HG03108 (cell line): Measurements from ENCODE around the gene EMP2.
"Not testable (repeated sequence)": the region's sequence is repeated elsewhere in the genome, so short reads cannot be mapped to it uniquely, and the experiment has no call there.

Source experiments
- ATAC-seq: cut with Tn5 transposase; IDR thresholded peaks from one replicate; pipeline ENCODE4 v1.9.1; 2021; ENCODE audit warnings: moderate library complexity; ENCODE audit not compliant: unreplicated experiment

Gene EMP2

GRCh38 chr16:10552998-10553491 lies 27.4 kb downstream of the EMP2 start:
- ATAC-seq: peak; percentile 84

GRCh38 chr16:10552281-10552680 lies 28.1 kb downstream of the EMP2 start:
- no peak for ATAC-seq

GRCh38 chr16:10551881-10552280 lies 28.5 kb downstream of the EMP2 start:
- no peak for ATAC-seq

GRCh38 chr16:10548404-10548803 lies 32.0 kb downstream of the EMP2 start:
- no peak for ATAC-seq

GRCh38 chr16:10547708-10548107 lies 32.7 kb downstream of the EMP2 start:
- no peak for ATAC-seq

GRCh38 chr16:10543231-10543977 lies 37.0 kb downstream of the EMP2 start:
- ATAC-seq: no peak

- no peak for ATAC-seq
Observed at GRCh38 chr16:10541366-10541765, 39.0 kb downstream of the EMP2 start.

- ATAC-seq: no peak
Observed at GRCh38 chr16:10539793-10540192, 40.6 kb downstream of the EMP2 start.

GRCh38 chr16:10539236-10539635 lies 41.2 kb downstream of the EMP2 start:
- no peak for ATAC-seq

- ATAC-seq: no peak
Observed at GRCh38 chr16:10538583-10538982, 41.8 kb downstream of the EMP2 start.

GRCh38 chr16:10537946-10538345 lies 42.5 kb downstream of the EMP2 start:
- ATAC-seq: no peak

GRCh38 chr16:10536814-10537389 lies 43.5 kb downstream of the EMP2 start:
- no peak for ATAC-seq

- ATAC-seq: not testable (repeated sequence)
Observed at GRCh38 chr16:10536328-10536727, 44.1 kb downstream of the EMP2 start.

GRCh38 chr16:10535461-10535860 lies 44.9 kb downstream of the EMP2 start:
- ATAC-seq: no peak

GRCh38 chr16:10534748-10535147 lies 45.6 kb downstream of the EMP2 start:
- no peak for ATAC-seq

- not testable (repeated sequence) for ATAC-seq
Observed at GRCh38 chr16:10533612-10534011, 46.8 kb downstream of the EMP2 start.

GRCh38 chr16:10531582-10531981 lies 48.8 kb downstream of the EMP2 start:
- no peak for ATAC-seq

GRCh38 chr16:10530685-10531084 lies 49.7 kb downstream of the EMP2 start:
- no peak for ATAC-seq

- no peak for ATAC-seq
Observed at GRCh38 chr16:10529895-10530669, 50.3 kb downstream of the EMP2 start.

GRCh38 chr16:10528635-10529034 lies 51.8 kb downstream of the EMP2 start:
- no peak for ATAC-seq

GRCh38 chr16:10526962-10527361 lies 53.4 kb downstream of the EMP2 start:
- no peak for ATAC-seq
